ENCODE measurements around the gene TRPV6. TPM values are rescaled to one million over a fixed set of nuclear protein-coding genes. Genes with fewer than 3 reads are reported as not detected.

Gene TRPV6
- total RNA-seq, 1 experiment from 2014 or later = not detected

DNA sequence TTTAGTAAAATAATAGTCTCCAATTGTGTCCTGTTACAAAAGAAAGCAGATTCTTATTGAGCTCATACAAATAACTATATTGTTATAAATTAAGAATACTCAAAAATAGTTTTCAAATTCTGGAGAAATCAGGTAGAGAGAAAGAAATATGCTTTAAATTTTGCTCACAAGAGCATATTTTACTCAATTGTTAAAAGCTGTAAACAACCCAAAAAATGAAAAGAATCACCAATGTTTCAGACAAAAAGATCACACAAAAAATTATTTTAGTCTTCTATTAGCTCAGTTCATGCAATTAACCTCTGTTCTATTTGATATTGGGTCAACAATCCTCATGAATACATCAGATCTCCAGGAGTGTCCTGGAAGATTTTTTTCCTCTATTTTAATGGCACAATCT is 18.6 kb upstream of the TRPV6 start:
- intact Hi-C loops (cut with micrococcal nuclease; ENCODE audit: unreplicated experiment) = no loop called here
- Histone ChIP-seq H3K27ac (ENCODE audit: low read depth, low read length, poor library complexity, severe bottlenecking) (no peak overlapping the region), H3K27me3 (replicated peaks; ENCODE audit: insufficient read depth, low read depth, low read length, poor library complexity) (no peaks in the 10 kb centered on the region), H3K9me3 (ENCODE audit: low read depth, low read length, poor library complexity, severe bottlenecking) (peaks cover 7% of the 10 kb centered on the region), H3K4me1 (ENCODE audit: insufficient read depth, low read length, poor library complexity, severe bottlenecking) (no peaks in the 10 kb centered on the region), H3K36me3 (ENCODE audit: insufficient read depth, low read length, poor library complexity, severe bottlenecking) (no peaks in the 10 kb centered on the region), H3K4me3 (ENCODE audit: low read depth, low read length, poor library complexity, severe bottlenecking) (no peak overlapping the region)
- CTCF ChIA-PET = no interaction called here
- DNase-seq (ENCODE audit: low spot score) = no peak
- POLR2A ChIA-PET (ENCODE audit: low non-redundant PET) = no interaction called here
- TF ChIP-seq, protein P1, sequence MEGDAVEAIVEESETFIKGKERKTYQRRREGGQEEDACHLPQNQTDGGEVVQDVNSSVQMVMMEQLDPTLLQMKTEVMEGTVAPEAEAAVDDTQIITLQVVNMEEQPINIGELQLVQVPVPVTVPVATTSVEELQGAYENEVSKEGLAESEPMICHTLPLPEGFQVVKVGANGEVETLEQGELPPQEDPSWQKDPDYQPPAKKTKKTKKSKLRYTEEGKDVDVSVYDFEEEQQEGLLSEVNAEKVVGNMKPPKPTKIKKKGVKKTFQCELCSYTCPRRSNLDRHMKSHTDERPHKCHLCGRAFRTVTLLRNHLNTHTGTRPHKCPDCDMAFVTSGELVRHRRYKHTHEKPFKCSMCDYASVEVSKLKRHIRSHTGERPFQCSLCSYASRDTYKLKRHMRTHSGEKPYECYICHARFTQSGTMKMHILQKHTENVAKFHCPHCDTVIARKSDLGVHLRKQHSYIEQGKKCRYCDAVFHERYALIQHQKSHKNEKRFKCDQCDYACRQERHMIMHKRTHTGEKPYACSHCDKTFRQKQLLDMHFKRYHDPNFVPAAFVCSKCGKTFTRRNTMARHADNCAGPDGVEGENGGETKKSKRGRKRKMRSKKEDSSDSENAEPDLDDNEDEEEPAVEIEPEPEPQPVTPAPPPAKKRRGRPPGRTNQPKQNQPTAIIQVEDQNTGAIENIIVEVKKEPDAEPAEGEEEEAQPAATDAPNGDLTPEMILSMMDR (conservative IDR thresholded peaks at IDR 0.05; ENCODE audit: low read depth, low read length) = no peak
- TF ChIP-seq EZH2 (IDR thresholded peaks at IDR 0.05; ENCODE audit: borderline replicate concordance, low read depth, low read length, poor library complexity, severe bottlenecking) = no peak
- BruUV-seq (replicated peaks) = no TSS peak

DNA sequence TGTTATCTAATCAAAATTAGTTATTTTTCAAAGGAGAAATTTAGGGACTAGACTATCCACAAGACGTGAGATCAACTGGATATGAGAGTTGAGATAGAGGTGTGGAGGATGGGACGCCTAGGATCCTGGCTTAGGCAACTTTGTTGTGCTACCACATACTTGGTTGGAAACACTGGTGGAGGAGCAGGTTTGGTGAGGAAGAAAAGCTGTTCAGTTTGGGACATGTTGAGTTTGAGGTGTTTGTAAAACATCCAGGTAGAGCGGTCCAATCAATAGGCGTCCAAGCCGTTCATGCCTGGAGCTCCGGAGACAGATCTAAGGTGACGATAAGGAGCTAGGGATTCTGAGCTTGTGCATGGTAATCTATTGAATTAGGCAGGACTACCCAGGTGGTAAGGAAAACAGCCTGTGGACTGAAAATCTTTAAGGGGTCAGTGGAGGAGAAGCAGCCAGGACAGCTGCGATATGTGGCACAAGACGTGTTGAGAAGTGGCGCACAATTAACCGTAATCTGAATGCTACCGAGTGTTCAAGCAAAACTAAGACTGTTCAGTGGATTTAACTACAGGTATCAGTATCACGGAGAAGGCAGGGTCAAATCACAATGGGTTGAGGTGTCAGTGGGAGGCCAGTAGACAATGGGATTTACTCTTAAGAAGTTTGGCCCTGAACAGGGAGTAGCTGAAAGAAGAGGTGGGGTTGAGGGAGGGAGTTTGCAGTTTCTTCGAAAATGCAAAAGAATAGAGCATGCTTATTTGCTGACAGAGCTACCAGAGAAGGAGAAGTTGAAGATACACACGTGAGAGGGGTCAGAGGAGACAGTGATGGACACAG is 16.1 kb upstream of the TRPV6 start:
- BruUV-seq (replicated peaks) = no TSS peak
- no peak overlapping the region for H3K27ac ChIP-seq (ENCODE audit: low read depth, low read length, poor library complexity, severe bottlenecking)
- POLR2A ChIA-PET (ENCODE audit: low non-redundant PET) = no interaction called here

DNA sequence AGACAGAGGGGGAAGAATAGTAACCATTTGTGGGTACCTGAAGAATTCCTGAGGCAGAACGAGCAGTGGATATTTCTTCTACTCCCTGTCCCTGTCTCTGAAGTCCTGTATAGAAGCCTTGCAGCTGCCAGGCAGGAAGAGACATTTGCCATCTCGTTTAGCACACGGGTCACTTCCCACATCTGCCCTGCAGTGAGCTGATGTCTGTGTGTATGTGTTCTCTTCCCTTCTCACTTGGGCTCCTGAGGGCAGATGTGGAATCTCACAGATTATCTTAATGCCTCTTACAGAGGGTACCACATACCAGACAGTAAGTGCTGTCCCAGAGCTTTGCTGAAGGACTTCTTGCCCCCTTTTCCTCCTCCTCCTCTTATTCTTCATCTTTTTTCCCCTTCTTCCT is 14.1 kb upstream of the TRPV6 start:
- no peak for DNase-seq (ENCODE audit: low spot score)
- peaks cover 5% of the 10 kb centered on the region for H3K27me3 ChIP-seq (replicated peaks; ENCODE audit: insufficient read depth, low read depth, low read length, poor library complexity)
- POLR2A ChIA-PET (ENCODE audit: low non-redundant PET) = no interaction called here
- peaks cover 7% of the 10 kb centered on the region for H3K9me3 ChIP-seq (ENCODE audit: low read depth, low read length, poor library complexity, severe bottlenecking)
- no peaks in the 10 kb centered on the region for H3K4me1 ChIP-seq (ENCODE audit: insufficient read depth, low read length, poor library complexity, severe bottlenecking)
- H3K36me3 ChIP-seq (ENCODE audit: insufficient read depth, low read length, poor library complexity, severe bottlenecking) = no peaks in the 10 kb centered on the region
- TF ChIP-seq, protein P1 (conservative IDR thresholded peaks at IDR 0.05; ENCODE audit: low read depth, low read length) = no peak
- TF ChIP-seq EZH2 (IDR thresholded peaks at IDR 0.05; ENCODE audit: borderline replicate concordance, low read depth, low read length, poor library complexity, severe bottlenecking) = no peak
- H3K4me3 ChIP-seq (ENCODE audit: low read depth, low read length, poor library complexity, severe bottlenecking) = no peak overlapping the region
- intact Hi-C loops (cut with micrococcal nuclease; ENCODE audit: unreplicated experiment) = no loop called here
- no TSS peak for BruUV-seq (replicated peaks)
- H3K27ac ChIP-seq (ENCODE audit: low read depth, low read length, poor library complexity, severe bottlenecking) = no peak overlapping the region
- CTCF ChIA-PET = no interaction called here

More for the DNA sequence above, 16.1 kb upstream of the TRPV6 start:
- H3K36me3 ChIP-seq (ENCODE audit: insufficient read depth, low read length, poor library complexity, severe bottlenecking) = no peaks in the 10 kb centered on the region
- no peak for TF ChIP-seq EZH2 (IDR thresholded peaks at IDR 0.05; ENCODE audit: borderline replicate concordance, low read depth, low read length, poor library complexity, severe bottlenecking)
- TF ChIP-seq, protein P1 (conservative IDR thresholded peaks at IDR 0.05; ENCODE audit: low read depth, low read length) = no peak
- intact Hi-C loops (cut with micrococcal nuclease; ENCODE audit: unreplicated experiment) = no loop called here
- H3K27me3 ChIP-seq (replicated peaks; ENCODE audit: insufficient read depth, low read depth, low read length, poor library complexity) = no peaks in the 10 kb centered on the region
- no peaks in the 10 kb centered on the region for H3K4me1 ChIP-seq (ENCODE audit: insufficient read depth, low read length, poor library complexity, severe bottlenecking)
- no peak overlapping the region for H3K4me3 ChIP-seq (ENCODE audit: low read depth, low read length, poor library complexity, severe bottlenecking)
- H3K9me3 ChIP-seq (ENCODE audit: low read depth, low read length, poor library complexity, severe bottlenecking) = peaks cover 7% of the 10 kb centered on the region
- DNase-seq (ENCODE audit: low spot score) = no peak
- CTCF ChIA-PET = no interaction called here

Measured in A673 (cell line).